Stimulated activated CD8-positive, alpha-beta memory T cell treated with anti-CD3 and anti-CD28 coated beads, Interleukin-4, amount 100 ng/mL, for 24 hours (primary cell): ENCODE results near the gene ZFTA.
"Not testable (repeated sequence)": the region's sequence is repeated elsewhere in the genome, so short reads cannot be mapped to it uniquely, and the experiment has no call there.

Source experiments
- DNase-seq: peaks from one replicate; pipeline ENCODE4 v3.0.0-alpha.2; 2020; ENCODE audit warnings: low read depth

ZFTA gene

DNA sequence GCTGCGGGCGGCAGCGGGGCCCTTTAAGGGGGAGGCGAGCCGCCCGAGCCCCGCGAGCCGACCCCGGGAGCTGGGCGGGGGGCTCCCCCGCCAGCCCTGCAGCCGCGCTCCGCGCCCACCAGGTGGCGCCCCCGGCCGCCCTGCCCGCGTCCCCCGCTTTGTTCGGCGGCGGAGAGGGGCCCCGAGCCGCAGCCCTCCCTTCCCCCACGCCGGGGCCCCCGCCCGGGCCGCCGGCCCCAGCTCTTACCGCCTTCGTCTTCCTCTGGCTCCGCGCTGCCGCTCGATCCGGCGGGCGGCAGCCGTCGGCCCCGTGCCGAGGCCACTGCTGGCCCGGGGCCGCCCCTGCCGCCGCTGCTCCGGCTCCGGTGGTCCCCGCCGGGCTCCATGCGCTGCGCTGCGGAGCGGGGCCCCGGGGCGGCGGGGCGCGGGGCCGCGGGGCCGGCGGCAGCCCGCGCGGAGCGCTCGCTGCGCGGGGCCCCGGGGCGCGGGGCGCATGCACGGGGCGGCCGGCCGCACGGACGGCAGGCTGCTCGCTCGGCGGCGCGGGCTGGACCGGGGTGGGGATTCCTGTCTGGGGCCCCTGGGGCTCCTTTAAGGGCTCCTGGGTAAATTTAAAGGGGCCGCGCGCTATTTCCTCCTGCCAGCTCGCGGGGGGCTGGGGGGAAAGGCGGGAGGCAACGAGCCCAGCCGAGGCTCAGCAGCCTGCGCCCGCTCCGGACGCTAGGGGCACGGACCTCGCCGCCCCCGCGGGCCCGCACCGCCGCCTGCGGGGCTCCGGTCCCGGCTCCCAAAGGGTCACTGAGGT is at the start of gene ZFTA:
ZFTA (minus strand) TSS at position 539 of the 805 bp plus-strand sequence; CDS start at position 386, 153 bp downstream.
- DNase-seq, result peak; percentile 52

DNA sequence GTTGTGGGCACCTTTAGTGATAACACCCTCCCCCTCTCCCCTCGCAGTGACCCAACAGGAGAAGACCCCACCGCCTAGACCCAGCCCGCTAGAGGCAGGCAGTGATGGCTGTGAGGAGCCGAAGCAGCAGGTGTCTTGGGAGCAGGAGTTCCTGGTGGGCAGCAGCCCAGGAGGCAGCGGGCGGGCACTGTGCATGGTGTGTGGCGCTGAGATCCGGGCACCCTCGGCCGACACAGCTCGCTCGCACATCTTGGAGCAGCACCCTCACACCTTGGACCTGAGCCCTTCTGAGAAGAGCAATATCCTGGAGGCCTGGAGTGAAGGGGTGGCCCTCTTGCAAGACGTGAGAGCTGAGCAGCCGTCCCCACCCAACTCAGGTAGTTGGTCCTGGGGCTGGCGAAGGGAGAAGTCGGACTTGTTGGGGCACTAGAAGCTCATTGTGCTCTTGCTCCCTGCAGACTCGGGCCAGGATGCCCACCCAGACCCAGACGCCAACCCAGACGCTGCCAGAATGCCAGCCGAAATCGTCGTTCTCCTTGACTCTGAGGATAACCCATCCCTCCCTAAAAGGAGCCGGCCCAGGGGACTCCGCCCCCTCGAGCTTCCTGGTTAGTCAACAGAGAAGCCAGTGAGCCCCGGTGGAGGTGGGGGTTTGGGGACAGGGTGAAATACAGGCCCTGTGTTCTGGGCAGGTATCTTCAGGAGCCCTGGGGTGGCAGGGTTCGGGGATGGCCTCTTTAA is 49.4 kb upstream of the ZFTA start:
- no peak for DNase-seq

DNA sequence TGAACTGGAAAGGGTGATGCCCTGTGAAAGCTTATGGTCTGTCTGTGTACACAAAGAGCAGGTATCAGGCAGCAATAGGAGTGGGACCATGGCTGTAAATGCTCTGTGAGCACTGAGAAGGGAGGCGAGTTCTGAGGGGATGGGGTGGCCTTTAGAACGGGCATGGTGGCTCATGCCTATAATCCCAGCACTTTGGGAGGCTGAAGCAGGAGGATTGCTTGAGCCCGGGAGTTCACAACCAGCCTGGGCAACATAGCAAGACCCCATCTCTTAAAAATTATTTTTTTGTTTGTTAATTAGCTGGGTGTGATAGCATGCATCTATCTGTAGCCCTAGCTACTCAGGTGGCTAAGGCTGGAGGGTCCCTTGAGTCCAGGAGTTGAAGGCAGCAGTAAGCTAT is 48.2 kb upstream of the ZFTA start:
- DNase-seq, result no peak

DNA sequence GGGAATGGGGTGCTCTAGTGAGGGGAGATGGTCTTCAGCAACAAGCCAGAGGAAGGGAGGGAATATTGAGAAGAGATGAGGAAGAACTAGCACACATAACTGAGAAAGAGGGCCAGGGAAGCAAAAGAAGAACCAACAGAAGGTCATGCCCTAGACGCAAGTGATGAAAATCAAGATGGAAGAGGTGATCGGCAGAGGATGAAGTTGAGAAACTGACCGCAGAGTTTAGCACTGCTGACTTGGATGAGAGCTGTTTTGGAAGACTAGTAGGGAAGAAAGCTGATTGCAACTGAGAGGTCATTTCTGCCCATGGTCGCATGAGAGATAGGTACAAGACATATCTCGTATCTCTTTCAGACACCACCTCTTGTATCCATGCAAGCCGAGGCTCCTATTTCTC is 47.6 kb upstream of the ZFTA start:
- DNase-seq, result no peak

DNA sequence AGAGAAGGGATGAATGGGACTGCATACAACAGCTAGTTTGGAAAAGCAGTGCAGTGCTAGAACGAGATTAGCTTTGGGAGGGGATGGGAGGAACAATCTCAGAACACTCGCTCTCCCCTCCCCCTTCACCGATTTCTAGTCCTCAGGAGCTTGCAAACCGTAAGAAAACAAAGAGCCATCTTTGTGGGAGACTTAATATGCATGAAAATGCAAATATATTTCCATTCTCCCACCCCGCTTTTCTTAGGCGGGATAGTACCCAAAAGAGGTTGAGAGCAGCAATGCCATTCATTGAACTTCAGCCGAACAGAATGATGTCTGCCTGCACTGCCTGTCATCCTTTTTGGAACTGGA is 45.8 kb upstream of the ZFTA start:
- no peak for DNase-seq

DNA sequence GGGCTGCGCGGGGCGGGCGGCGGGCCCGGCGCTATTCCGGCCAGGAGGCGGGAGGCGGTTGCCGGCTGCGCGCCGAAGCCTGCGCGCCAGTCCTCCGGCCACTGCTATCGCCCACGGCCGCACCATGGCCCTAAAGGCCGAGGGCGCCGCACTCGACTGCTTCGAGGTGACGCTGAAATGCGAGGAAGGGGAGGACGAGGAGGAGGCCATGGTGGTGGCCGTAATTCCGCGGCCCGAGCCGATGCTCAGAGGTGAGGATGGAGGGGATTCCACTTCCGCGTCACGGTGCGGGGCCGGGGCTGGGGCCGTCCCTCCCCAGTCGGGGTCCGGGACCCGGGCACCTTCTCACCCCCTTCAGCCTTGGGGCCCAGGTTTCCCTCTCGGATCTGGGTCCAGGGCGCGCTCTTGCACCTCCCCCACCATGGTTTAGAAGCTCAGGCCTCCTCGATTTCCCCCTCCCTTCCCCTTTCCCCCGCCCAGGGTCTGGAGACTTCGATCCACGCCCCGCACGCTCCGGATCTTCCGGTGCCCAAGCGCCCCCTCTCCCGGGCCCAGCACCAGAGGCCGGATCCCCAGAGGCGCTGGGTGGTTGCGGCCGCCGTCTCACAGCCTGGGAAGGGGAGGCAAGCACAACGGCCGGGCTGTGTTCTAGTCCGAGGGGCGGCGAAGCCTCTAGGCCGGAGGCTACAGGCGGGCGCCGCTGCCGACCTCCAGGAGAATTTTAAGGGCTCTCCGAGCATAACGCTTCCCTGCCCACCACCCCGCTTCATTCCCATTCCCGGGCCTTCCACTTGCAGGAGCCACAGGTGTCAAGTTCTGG is 45.2 kb upstream of the ZFTA start:
- DNase-seq, result peak; percentile 23

DNA sequence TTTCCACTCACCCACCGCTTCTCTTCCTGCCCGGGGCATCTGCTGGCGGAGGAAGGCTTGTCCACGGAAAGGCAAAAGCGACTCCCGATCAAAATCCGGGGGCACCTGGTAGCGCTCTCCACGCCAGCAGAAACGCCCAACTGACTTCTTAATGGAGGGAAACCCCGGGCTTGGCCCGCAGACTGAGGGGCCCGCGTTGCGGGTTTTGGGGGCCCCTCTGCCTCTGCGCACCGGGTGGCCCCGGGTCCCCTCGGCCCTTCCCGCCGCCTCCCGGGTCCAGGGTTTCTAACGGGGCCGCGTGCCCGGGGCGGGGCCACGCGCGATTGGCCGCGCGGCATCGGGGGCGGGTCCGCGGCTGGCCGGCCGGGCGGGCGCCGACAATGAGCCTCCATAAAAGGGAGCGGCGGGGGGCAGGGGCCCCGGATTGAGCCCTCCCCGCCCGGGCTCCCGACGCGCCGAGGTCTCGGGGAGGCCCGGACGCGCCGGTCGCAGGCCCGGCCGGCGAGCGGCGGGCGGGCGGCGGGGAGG is 44.5 kb upstream of the ZFTA start, which contains the start of gene SPINDOC:
SPINDOC (plus strand) TSS at position 422 of the 528 bp plus-strand sequence. CDS start 231 bp downstream, outside the sequence.
- peak; percentile 67 for DNase-seq

DNA sequence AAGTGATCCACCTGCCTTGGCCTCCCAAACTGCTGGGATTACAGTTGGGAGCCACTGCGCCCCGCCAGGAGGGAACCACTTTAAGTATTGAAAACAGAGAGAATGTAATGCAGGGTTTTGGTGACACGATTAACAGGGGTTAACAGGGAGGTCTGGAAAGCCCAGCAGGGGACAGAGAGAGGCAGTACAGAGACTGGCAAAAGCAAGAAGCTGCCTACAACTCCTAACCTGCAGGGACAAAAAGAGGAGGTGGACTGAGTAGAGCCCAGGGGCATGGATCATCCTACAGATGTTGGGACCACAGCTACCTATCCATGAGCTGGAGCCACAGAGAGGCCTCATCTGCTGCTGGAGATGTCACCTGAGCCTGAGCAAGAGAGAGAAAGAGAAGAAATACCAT is 42.9 kb upstream of the ZFTA start:
- no peak for DNase-seq

DNA sequence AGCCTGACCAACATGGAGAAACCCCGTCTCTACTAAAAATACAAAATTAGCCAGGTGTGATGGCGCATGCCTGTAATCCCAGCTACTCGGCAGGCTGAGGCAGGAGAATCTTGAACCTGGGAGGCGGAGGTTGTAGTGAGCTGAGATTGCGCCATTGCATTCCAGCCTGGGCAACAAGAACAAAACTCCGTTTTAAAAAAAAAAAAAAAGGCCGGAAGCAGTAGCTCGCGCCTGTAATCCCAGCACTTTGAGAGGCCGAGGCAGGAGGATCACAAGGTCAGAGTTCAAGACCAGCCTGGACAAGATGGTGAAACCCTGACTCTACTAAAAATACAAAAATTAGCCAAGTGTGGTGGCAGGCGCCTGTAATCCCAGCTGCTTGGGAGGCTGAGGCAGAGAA is 41.8 kb upstream of the ZFTA start:
- DNase-seq, result not testable (repeated sequence)

DNA sequence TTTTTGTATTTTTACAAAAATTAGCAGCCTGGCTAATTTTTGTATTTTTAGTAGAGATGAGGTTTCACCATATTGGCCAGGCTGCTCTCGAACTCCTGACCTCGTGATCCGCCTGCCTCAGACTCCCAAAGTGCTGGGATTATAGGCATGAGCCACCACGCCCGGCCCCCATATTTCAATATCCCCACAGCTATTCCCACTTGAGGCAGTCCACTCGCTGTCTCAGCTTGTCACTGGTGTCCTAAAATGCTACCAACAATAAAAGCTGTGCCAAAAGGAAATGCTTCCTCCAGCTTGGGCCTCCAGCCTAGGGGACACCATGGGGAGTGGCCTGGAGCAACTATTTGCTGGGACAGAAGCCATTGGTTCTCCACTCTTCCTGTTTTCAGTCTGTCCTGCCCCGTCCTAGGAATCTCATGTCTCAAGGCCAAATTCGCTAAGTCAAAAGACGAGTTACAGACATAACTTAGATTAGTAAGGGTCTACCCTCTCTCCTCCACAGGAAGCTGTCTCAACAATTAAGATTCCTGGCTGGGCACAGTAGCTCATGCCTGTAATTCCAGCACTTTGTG is 37.4 kb upstream of the ZFTA start:
- no peak for DNase-seq

DNA sequence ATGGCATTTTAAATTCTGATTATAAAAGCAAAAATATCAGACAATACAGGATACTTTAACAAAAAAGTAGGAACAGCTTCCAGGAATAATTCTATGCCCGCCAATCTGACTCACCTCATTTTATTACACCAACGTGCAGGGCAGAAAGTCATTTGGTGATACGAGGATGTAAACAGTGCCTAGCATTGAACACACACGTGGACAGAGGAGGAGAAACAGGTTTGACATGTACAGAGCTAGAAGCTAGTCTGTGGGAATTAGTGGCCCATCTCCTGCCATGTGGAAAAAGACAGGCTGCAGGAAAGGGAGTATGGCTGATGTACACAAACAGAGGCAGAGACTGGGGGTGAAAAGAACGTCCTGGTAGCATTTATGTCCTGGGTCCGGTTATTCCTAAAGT is 35.7 kb upstream of the ZFTA start:
- no peak for DNase-seq

DNA sequence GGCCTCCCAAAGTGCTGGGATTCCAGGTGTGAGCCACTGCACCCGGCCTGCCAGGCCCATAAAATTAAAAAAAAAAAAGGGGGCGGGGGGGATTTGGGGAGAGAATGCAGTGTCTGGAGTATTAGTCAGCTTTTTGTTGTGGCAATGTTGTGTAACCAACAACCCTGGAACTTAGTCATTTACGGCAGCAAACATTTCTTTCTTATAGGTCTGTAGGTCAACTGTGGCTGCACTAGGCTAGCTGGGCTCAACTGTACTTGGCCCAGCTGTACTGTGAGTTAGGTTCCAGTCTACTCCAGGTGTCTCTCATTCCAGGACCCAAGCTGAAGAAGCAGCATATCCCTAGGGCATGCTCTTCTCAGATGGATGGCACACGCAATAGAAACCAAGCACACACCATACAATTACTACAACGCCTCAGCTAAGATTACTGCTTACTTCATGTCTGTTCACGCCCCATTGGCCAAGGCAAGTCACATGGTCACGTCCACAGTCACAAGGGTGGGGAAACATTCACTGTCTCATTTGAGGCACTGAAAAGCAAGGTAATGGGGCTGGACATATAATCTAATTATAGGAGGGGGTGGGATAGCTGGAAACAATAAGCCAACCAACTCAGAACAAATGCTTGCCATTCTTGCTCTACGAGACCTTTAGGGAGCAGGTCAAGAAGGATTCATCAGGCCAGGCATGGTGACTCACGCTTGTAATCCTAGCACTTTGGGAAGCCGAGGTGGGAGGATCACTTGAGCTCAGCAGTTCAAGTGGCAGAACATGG is 34.3 kb upstream of the ZFTA start:
- no peak for DNase-seq

DNA sequence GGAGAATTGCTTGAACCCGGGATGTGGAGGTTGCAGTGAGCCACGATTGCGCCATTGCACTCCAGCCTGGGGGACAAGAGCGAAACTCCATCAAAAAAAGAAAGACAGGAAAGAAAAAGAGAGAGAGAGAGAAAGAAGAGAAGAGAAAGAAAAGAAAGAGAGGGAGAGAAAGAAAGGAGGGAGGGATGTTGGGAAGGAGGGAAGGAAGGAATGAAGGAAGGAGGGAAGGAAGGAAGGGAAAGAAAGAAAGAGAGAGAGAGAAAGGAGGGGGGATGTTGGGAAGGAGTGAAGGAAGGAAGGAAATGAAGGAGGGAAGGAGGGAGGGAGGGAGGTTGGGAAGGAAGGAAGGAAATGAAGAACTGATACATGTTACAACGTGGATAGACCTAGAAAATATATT is 32.3 kb upstream of the ZFTA start:
- no peak for DNase-seq

DNA sequence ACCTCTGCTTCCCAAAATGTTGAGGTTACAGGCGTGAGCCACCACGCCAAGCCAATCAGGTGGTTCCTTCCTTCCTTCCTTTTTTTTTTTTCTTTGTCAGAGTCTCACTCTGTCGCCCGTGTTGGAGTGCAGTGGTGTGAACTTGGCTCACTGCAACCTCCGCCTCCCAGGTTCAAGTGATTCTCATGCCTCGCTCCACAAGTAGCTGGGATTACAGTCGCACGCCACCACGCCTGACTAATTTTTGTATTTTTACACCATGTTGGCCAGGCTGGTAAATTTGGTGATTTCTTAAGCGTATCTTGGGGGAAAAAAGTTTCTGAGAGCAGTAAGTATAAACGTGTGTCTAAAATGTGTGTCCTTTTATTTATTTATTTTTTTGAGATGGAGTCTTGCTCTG is 26.5 kb upstream of the ZFTA start:
- DNase-seq, result no peak

DNA sequence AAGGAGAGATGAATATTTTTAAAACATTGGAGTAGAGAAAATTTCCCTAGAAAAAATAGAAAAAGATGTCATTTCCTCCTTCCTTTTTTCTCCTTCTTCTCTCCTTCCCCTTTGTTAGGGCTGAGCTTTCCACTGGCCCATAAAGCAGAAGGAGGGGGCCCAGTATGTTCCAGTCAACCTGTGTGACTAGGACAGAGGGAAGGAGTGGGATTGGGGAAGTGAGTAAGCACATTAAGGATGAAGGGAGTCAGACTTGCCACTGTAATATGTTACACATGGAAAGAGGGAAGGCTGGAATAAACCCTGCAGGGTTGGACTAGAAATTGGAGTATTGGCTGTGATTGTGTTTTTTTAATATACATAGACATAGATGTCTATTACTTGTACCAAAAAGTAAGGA is 24.6 kb upstream of the ZFTA start:
- DNase-seq, result no peak

DNA sequence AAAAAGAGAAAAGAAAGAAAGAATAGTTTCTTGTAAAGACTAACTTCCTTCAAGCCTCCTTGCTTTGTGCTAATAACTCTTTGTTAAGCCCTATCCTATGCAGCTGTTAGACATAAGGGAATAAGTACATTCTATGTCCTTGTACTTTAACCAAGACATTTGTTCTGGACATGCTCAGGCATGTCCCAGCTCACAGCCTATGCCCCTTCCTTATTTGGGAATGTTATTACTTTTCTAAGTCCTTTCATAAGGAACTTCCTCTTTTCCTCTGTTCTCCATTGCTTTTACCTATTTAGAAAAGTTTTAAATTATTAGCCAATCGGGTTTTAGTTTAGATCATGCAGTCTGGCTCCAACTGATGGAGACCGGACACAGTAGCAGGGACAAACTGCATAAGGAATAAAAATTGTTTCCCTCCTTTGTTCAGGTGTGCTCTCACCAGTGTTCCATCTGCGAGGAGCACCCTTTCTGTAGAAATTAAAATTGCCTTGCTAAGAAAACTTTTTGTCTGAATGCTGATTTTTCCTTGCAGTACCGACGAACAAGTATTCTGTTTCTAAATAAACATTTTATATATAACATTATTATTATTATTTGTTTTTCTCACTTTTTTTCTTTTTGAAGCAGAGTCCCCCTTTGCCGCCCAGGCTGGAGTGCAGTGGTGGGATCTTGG is 23.1 kb upstream of the ZFTA start:
- no peak for DNase-seq

DNA sequence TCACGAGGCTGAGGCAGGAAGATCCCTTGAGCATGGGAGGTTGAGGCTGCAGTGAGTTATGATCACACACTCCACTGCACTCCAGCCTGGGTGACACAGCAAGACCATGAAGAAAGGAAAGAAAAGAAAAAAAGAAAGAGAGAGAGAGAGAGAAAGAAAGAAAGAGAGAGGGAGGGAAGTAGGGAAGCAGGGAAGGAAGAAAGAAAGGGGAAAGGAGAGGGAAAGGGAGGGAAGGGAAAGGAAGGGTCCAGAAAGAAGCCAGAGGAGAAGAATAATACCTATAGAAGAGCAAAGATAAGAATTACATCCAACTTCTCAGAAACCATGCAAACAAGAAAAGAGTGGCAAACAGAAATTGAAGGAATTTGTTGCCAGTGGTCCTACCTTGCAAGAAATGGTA is 17.2 kb upstream of the ZFTA start:
- no peak for DNase-seq

DNA sequence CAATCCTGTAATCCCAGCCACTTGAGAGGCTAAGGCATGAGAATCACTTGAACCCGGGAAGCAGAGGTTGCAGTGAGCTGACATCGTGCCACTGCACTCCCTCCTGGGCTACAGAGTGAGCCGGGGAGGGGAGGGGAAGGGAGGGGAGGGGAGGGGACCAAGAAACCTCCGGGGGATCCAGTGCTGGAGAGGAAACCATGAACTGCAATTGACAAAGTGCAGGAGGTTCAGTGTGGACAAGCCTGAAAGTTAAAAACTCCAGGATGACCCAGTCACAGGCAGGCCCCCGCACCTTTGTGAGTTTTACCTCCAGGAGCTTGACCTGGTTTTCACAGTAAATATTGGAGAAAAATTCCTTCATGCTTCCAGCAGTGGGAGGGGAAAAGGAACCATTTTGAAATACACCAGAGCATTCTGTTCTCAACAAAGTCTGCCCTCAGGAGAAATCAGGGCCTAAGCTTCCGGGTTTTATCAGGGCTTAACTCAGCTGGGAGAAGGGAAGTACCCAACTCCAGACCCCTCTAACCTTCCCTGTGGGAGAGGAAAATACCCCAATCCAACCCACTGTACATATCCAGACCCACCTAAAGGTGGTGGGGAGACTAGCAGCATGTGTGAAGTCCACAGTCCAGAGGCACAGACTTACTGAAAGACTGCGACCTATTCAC is 15.5 kb upstream of the ZFTA start:
- DNase-seq, result no peak

DNA sequence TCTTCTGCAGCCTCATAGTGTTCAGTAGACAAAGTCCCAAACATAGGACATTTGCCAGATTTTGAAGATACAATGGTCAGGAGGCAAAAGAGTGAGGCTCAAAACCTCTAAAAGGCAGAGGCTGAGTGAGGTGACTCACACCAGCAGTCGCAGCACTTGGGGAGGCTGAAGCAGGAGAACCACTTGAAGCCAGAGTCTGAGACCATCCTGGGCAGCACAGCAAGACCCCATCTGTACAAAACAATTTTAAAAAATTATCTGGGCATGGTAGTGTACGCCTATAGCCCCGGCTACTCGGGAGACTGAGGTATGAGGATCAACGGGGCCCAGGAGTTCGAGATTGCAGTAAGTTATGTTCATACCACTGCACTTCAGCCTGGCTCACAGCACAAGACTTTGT is 14.2 kb upstream of the ZFTA start:
- no peak for DNase-seq

DNA sequence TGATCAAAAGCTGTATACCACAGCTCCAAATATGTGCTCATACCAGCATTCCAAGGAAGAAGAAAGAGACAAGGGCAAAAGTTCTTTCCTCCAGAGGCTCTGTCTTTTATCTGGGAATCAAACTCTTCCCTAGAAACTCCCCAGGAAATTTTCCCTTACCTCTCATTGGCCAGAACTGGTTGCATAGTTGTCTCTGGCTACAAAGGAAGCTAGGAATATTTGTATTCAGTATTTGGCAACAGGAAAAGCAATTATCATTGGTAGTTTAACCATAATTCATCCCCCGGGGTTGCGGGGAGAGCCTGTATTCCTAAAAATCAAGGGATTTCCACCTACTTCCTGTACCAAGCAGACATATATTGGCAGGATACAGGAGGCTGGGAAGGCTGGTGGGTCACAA is 10.5 kb upstream of the ZFTA start:
- no peak for DNase-seq
